GM12873 (cell line): ENCODE measurements around the gene ZBTB43.

Experiments
- TF ChIP-seq, protein P1 (sequence below): IDR thresholded peaks from 2 replicates; pipeline ENCODE4 v1.5.1; 2012; ENCODE audit warnings: low read depth, mild to moderate bottlenecking, moderate library complexity, low read length, control low read depth; ENCODE audit not compliant: insufficient read depth; ENCODE audit errors: missing control alignments

Gene ZBTB43

GRCh38 chr9:126886034-126886822 is 81.4 kb downstream of the ZBTB43 start:
- TF ChIP-seq, protein P1, sequence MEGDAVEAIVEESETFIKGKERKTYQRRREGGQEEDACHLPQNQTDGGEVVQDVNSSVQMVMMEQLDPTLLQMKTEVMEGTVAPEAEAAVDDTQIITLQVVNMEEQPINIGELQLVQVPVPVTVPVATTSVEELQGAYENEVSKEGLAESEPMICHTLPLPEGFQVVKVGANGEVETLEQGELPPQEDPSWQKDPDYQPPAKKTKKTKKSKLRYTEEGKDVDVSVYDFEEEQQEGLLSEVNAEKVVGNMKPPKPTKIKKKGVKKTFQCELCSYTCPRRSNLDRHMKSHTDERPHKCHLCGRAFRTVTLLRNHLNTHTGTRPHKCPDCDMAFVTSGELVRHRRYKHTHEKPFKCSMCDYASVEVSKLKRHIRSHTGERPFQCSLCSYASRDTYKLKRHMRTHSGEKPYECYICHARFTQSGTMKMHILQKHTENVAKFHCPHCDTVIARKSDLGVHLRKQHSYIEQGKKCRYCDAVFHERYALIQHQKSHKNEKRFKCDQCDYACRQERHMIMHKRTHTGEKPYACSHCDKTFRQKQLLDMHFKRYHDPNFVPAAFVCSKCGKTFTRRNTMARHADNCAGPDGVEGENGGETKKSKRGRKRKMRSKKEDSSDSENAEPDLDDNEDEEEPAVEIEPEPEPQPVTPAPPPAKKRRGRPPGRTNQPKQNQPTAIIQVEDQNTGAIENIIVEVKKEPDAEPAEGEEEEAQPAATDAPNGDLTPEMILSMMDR, result no peak

DNA sequence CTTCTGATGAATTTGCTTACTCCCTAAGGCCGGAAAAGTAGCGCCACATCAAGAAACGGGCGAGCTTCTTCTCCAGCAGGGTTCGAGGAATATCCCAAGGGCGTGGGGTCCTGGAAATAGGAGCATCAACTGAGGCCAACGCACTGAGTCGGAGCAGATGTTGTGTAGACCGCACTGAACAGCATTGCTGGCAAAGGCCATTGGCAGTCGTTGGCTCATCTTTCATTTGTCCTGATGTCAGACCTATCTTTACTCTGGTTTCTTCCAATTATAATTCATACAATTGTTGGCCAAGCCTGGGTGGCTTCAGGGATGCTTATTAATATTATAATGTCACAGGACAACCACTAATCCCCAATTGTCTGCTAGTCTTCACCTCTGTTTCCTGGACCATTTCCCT is 82.1 kb downstream of the ZBTB43 start:
- TF ChIP-seq, protein P1, result no peak
